ENCODE data around the gene HCAR3. TPM values are rescaled to one million over a fixed set of nuclear protein-coding genes. Genes with fewer than 3 reads are reported as not detected.

The HCAR3 gene
- total and polyA plus RNA-seq, 2 of the 13 experiments (the other 11 are each of a cell fraction or from before 2014, with no cell fraction given), result 0.11 to 12.8 TPM

- no peak for TF ChIP-seq IRF9 (CRISPR knock-in tag; IDR thresholded peaks at IDR 0.05; ENCODE audit: borderline replicate concordance)
- TF ChIP-seq ATF4 (CRISPR knock-in tag; IDR thresholded peaks at IDR 0.05), result no peak
- no peak for TF ChIP-seq KLF12 (CRISPR knock-in tag; IDR thresholded peaks at IDR 0.05; ENCODE audit: borderline replicate concordance)
- no peak for TF ChIP-seq THAP7 (CRISPR knock-in tag; IDR thresholded peaks at IDR 0.05)
- no peak for TF ChIP-seq ZNF34 (CRISPR knock-in tag; IDR thresholded peaks at IDR 0.05; ENCODE audit: borderline replicate concordance)
- TF ChIP-seq ZNF776 (CRISPR knock-in tag; IDR thresholded peaks at IDR 0.05), result no peak
- TF ChIP-seq ZBTB14 (CRISPR knock-in tag; IDR thresholded peaks at IDR 0.05), result no peak
- no peak for TF ChIP-seq SCMH1 (CRISPR knock-in tag; IDR thresholded peaks at IDR 0.05; ENCODE audit: borderline replicate concordance)
- peak; percentile 92 for TF ChIP-seq PPARG (CRISPR knock-in tag; conservative IDR thresholded peaks at IDR 0.05)
- peak; percentile 74; the same call in 1 of the 2 replicates for TF ChIP-seq ZMYM3 (CRISPR knock-in tag; IDR thresholded peaks at IDR 0.05)
- no peak for TF ChIP-seq CHD4 (IDR thresholded peaks at IDR 0.05; ENCODE audit: borderline replicate concordance, low read length)
- no peak for TF ChIP-seq TBX3 (IDR thresholded peaks at IDR 0.05; ENCODE audit: borderline replicate concordance)
- no peak; the same call in 1 of the 2 replicates for TF ChIP-seq ZNF784 (CRISPR knock-in tag; IDR thresholded peaks at IDR 0.05; ENCODE audit: borderline replicate concordance)
- TF ChIP-seq TEF (CRISPR knock-in tag; IDR thresholded peaks at IDR 0.05), result no peak
- TF ChIP-seq ARNTL (CRISPR knock-in tag; IDR thresholded peaks at IDR 0.05), result no peak
- TF ChIP-seq GTF3A (CRISPR knock-in tag; conservative IDR thresholded peaks at IDR 0.05), result no peak
- TF ChIP-seq ZNF253 (CRISPR knock-in tag; IDR thresholded peaks at IDR 0.05; ENCODE audit: borderline replicate concordance), result no peak
- no peak for TF ChIP-seq MTA3 (CRISPR knock-in tag; IDR thresholded peaks at IDR 0.05)
- no peak for TF ChIP-seq DBP (CRISPR knock-in tag; IDR thresholded peaks at IDR 0.05; ENCODE audit: not compliant biosample characterization)
- TF ChIP-seq DPF2 (CRISPR knock-in tag; IDR thresholded peaks at IDR 0.05; ENCODE audit: borderline replicate concordance, low read depth), result peak; percentile 74; the same call in 1 of the 2 replicates
- no peak for TF ChIP-seq ZNF589 (CRISPR knock-in tag; conservative IDR thresholded peaks at IDR 0.05)
- no peak for TF ChIP-seq ATAD3A (CRISPR knock-in tag; IDR thresholded peaks at IDR 0.05)
These were observed 4.5 kb upstream of the HCAR3 start (continued) for GRCh38 chr12:122721057-122721545.
